ENCODE data around the gene CIC.

CIC gene

DNA sequence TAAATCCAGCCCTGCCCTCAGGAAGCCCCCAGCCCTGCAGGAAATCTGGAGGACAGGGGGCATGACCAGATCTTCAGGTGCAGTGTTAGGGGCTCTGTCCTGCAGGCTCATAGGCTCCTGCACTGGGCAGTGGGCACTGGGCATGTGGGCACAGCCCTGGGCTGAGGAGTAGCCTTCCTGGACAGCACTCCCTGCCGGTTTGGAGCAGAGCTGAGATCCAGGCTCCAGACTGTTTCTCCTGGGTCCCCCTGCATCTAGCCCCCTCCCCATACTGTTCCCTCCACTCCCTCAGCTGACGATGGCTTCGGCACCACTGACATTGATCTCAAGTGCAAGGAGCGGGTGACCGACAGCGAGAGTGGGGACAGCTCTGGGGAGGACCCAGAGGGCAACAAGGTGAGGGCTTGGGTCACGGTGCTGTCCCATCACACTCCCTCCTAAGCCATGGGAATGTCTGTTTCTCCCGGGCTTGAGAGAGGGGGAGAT is 20.5 kb downstream of the CIC start:
- no peak overlapping the region for H2AFZ ChIP-seq (ENCODE audit: low read depth, low read length, severe bottlenecking)
- H3K9me2 ChIP-seq (replicated peaks; ENCODE audit: insufficient read depth, low read length): no peaks in the 10 kb centered on the region
- H3K79me2 ChIP-seq (ENCODE audit: insufficient read depth, low read length): peaks cover 14% of the 10 kb centered on the region; the same call in 1 of the 2 replicates
- no peak overlapping the region for H3K4me3 ChIP-seq (ENCODE audit: insufficient read depth, low read length, poor library complexity, severe bottlenecking)
- H3K9me3 ChIP-seq (ENCODE audit: insufficient read depth, low read length): no peaks in the 10 kb centered on the region
- no peak overlapping the region for H3K27ac ChIP-seq (ENCODE audit: low read depth, low read length)
- no peak overlapping the region for H3K9ac ChIP-seq (ENCODE audit: low read length)
- H4K20me1 ChIP-seq (ENCODE audit: low read depth, low read length): no peaks in the 10 kb centered on the region
- no peaks in the 10 kb centered on the region for H3F3A ChIP-seq (ENCODE audit: insufficient read depth)
- no peaks in the 10 kb centered on the region for H3K36me3 ChIP-seq (ENCODE audit: low read length)
- H3K4me2 ChIP-seq (ENCODE audit: low read depth, low read length, poor library complexity, severe bottlenecking): no peak overlapping the region
- TF ChIP-seq EZH2phosphoT487 (conservative IDR thresholded peaks at IDR 0.05; ENCODE audit: low read length): no peak
- TF ChIP-seq, protein P1, sequence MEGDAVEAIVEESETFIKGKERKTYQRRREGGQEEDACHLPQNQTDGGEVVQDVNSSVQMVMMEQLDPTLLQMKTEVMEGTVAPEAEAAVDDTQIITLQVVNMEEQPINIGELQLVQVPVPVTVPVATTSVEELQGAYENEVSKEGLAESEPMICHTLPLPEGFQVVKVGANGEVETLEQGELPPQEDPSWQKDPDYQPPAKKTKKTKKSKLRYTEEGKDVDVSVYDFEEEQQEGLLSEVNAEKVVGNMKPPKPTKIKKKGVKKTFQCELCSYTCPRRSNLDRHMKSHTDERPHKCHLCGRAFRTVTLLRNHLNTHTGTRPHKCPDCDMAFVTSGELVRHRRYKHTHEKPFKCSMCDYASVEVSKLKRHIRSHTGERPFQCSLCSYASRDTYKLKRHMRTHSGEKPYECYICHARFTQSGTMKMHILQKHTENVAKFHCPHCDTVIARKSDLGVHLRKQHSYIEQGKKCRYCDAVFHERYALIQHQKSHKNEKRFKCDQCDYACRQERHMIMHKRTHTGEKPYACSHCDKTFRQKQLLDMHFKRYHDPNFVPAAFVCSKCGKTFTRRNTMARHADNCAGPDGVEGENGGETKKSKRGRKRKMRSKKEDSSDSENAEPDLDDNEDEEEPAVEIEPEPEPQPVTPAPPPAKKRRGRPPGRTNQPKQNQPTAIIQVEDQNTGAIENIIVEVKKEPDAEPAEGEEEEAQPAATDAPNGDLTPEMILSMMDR (IDR thresholded peaks at IDR 0.05; ENCODE audit: insufficient read depth, low read length, poor library complexity, severe bottlenecking): no peak
- H3K27me3 ChIP-seq (ENCODE audit: low read length): no peaks in the 10 kb centered on the region

DNA sequence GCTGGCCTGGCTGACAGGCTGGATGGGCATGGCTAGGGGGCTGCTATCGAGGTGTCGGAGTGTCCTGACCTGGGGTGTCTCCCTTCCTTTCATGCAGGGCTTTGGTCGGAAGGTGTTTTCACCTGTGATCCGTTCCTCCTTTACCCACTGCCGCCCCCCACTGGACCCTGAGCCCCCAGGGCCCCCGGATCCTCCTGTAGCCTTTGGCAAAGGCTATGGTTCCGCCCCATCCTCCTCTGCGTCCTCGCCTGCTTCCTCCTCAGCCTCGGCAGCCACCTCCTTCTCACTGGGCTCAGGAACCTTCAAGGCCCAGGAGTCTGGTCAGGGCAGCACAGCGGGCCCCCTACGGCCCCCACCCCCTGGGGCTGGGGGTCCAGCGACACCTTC is 21.1 kb downstream of the CIC start:
- TF ChIP-seq, protein P1 (IDR thresholded peaks at IDR 0.05; ENCODE audit: insufficient read depth, low read length, poor library complexity, severe bottlenecking): no peak
- TF ChIP-seq EZH2phosphoT487 (conservative IDR thresholded peaks at IDR 0.05; ENCODE audit: low read length): no peak
- Histone ChIP-seq H3K9me2 (replicated peaks; ENCODE audit: insufficient read depth, low read length) (no peaks in the 10 kb centered on the region), H3F3A (ENCODE audit: insufficient read depth) (peaks cover under 1% of the 10 kb centered on the region; the same call in 1 of the 2 replicates), H2AFZ (ENCODE audit: low read depth, low read length, severe bottlenecking) (no peak overlapping the region), H4K20me1 (ENCODE audit: low read depth, low read length) (no peaks in the 10 kb centered on the region), H3K4me2 (ENCODE audit: low read depth, low read length, poor library complexity, severe bottlenecking) (no peak overlapping the region), H3K36me3 (ENCODE audit: low read length) (no peaks in the 10 kb centered on the region), H3K4me3 (ENCODE audit: insufficient read depth, low read length, poor library complexity, severe bottlenecking) (no peak overlapping the region), H3K9me3 (ENCODE audit: insufficient read depth, low read length) (no peaks in the 10 kb centered on the region), H3K27ac (ENCODE audit: low read depth, low read length) (no peak overlapping the region), H3K27me3 (ENCODE audit: low read length) (no peaks in the 10 kb centered on the region), H3K79me2 (ENCODE audit: insufficient read depth, low read length) (peaks cover 8% of the 10 kb centered on the region; the same call in 1 of the 2 replicates), H3K9ac (ENCODE audit: low read length) (no peak overlapping the region)

DNA sequence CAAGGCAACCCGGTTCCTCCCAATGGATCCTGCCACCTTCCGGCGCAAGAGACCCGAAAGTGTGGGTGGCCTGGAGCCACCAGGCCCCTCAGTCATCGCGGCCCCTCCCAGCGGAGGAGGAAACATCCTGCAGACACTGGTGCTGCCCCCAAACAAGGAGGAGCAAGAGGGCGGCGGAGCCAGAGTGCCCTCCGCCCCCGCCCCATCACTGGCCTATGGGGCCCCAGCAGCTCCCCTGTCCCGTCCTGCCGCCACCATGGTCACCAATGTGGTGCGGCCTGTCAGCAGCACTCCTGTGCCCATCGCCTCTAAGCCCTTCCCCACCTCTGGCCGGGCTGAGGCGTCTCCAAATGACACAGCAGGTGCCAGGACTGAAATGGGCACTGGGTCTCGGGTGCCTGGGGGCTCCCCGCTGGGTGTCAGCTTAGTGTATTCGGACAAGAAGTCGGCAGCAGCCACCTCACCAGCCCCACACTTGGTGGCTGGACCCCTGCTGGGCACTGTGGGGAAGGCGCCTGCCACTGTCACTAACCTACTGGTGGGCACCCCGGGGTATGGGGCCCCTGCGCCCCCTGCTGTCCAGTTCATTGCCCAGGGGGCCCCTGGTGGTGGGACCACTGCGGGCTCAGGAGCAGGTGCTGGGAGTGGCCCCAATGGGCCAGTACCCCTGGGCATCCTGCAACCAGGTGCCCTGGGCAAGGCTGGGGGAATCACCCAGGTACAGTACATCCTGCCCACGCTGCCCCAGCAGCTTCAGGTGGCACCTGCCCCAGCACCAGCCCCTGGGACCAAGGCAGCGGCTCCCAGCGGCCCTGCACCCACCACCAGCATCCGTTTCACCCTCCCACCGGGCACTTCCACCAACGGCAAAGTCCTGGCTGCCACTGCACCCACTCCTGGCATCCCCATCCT is 21.7 kb downstream of the CIC start:
- Histone ChIP-seq H3K9me3 (ENCODE audit: insufficient read depth, low read length) (no peaks in the 10 kb centered on the region), H3F3A (ENCODE audit: insufficient read depth) (peaks cover 6% of the 10 kb centered on the region), H2AFZ (ENCODE audit: low read depth, low read length, severe bottlenecking) (no peak overlapping the region), H4K20me1 (ENCODE audit: low read depth, low read length) (no peaks in the 10 kb centered on the region), H3K27me3 (ENCODE audit: low read length) (no peaks in the 10 kb centered on the region), H3K36me3 (ENCODE audit: low read length) (no peaks in the 10 kb centered on the region), H3K9ac (ENCODE audit: low read length) (no peak overlapping the region), H3K4me2 (ENCODE audit: low read depth, low read length, poor library complexity, severe bottlenecking) (no peak overlapping the region), H3K27ac (ENCODE audit: low read depth, low read length) (no peak overlapping the region), H3K4me3 (ENCODE audit: insufficient read depth, low read length, poor library complexity, severe bottlenecking) (no peak overlapping the region), H3K79me2 (ENCODE audit: insufficient read depth, low read length) (0 out of 2 replicates have a peak, but pooled peaks cover 2% of the 10 kb centered on the region), H3K9me2 (replicated peaks; ENCODE audit: insufficient read depth, low read length) (no peaks in the 10 kb centered on the region)
- no peak for TF ChIP-seq EZH2phosphoT487 (conservative IDR thresholded peaks at IDR 0.05; ENCODE audit: low read length)
- TF ChIP-seq, protein P1 (IDR thresholded peaks at IDR 0.05; ENCODE audit: insufficient read depth, low read length, poor library complexity, severe bottlenecking): peak; percentile 90
